DOHH2 (cell line): ENCODE results near the gene PEX10.

Experiments used
- H3F3A ChIP-seq: fragments of 200-600 bp; sonication (generic), shearing (Covaris generic); 2 replicates; pipeline ENCODE4 v1.6.0; 2016; ENCODE audit warnings: antibody characterized with exemption, mild to moderate bottlenecking; ENCODE audit not compliant: control insufficient read depth, insufficient read depth
- H3K27ac ChIP-seq: fragments of 200-600 bp; sonication (generic); 2 replicates; pipeline ENCODE4 v1.5.1; 2014; ENCODE audit warnings: low read depth, mild to moderate bottlenecking, low read length, moderate library complexity
- H3K27me3 ChIP-seq: fragments of 200-600 bp; sonication (generic); 2 replicates; pipeline ENCODE4 v1.6.1; 2014; ENCODE audit warnings: mild to moderate bottlenecking, low read length, mixed read lengths; ENCODE audit not compliant: control insufficient read depth
- H3K36me3 ChIP-seq: fragments of 200-600 bp; sonication (generic); 2 replicates; pipeline ENCODE4 v1.6.1; 2014; ENCODE audit warnings: mild to moderate bottlenecking, low read length, moderate library complexity, mixed read lengths; ENCODE audit not compliant: control insufficient read depth
- H3K4me1 ChIP-seq: fragments of 200-600 bp; sonication (generic); 2 replicates; pipeline ENCODE4 v1.6.1; 2014; ENCODE audit warnings: mild to moderate bottlenecking, low read length, mixed read lengths; ENCODE audit not compliant: control insufficient read depth
- H3K4me2 ChIP-seq: fragments of 200-600 bp; sonication (generic); 2 replicates; pipeline ENCODE4 v1.6.0; 2014; ENCODE audit warnings: mild to moderate bottlenecking, low read length, moderate library complexity
- H3K4me3 ChIP-seq: fragments of 200-600 bp; sonication (generic); 2 replicates; pipeline ENCODE4 v1.5.1; 2014; ENCODE audit warnings: mild to moderate bottlenecking, low read length, mixed read lengths
- H3K79me2 ChIP-seq: fragments of 200-600 bp; sonication (generic); 2 replicates; pipeline ENCODE4 v1.6.1; 2014; ENCODE audit warnings: mild to moderate bottlenecking, low read length, mixed read lengths; ENCODE audit not compliant: control insufficient read depth
- H3K9me2 ChIP-seq: fragments of 200-600 bp; sonication (generic); replicated peaks from 2 replicates; pipeline ENCODE4 v1.6.1; 2014; ENCODE audit warnings: mild to moderate bottlenecking, low read length, mixed read lengths; ENCODE audit not compliant: control insufficient read depth
- H3K9me3 ChIP-seq: fragments of 200-600 bp; sonication (generic); 2 replicates; pipeline ENCODE4 v1.6.1; 2014; ENCODE audit warnings: antibody characterized with exemption, low read length, mixed read lengths; ENCODE audit not compliant: control insufficient read depth, insufficient read depth
- H4K20me1 ChIP-seq: fragments of 200-600 bp; sonication (generic); 2 replicates; pipeline ENCODE4 v1.6.0; 2014; ENCODE audit warnings: low read depth, mild to moderate bottlenecking, antibody characterized with exemption, low read length, moderate library complexity; ENCODE audit not compliant: control insufficient read depth, insufficient read depth
- EZH2phosphoT487 ChIP-seq: fragments of 200-600 bp; sonication (generic); IDR thresholded peaks from 2 replicates; pipeline ENCODE4 v1.6.1; 2017; ENCODE audit warnings: borderline replicate concordance, mild to moderate bottlenecking, antibody characterized with exemption, low read length, moderate library complexity, mixed read lengths
- TF ChIP-seq, protein P1 (sequence below): fragments of 200-600 bp; sonication (generic); IDR thresholded peaks from one replicate; pipeline ENCODE4 v1.5.1; 2014; ENCODE audit warnings: antibody characterized with exemption, mild to moderate bottlenecking, low read depth, low read length; ENCODE audit not compliant: poor library complexity, severe bottlenecking

PEX10 gene

DNA sequence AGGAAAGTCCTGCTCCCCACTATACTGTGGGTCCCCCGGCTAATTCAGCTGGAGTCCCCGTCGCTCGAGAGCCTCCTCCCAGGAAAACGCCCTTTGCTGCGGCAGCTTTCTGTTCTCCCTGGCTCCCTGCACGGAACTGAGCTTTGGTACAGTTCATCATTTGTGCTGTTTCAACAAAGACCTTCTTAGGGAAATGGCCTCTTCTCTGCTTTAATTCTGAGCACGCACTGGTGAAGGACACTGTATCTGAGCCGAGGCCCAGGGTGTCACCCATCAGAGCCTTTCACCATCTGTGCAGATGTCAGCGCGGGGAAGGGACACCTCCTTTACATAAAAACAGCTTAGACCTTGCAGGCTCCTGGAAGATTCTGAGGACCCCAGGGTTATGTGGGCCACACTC lies 13.5 kb upstream of the PEX10 start:
- H3K4me3 ChIP-seq = no peak overlapping the region
- TF ChIP-seq, protein P1, sequence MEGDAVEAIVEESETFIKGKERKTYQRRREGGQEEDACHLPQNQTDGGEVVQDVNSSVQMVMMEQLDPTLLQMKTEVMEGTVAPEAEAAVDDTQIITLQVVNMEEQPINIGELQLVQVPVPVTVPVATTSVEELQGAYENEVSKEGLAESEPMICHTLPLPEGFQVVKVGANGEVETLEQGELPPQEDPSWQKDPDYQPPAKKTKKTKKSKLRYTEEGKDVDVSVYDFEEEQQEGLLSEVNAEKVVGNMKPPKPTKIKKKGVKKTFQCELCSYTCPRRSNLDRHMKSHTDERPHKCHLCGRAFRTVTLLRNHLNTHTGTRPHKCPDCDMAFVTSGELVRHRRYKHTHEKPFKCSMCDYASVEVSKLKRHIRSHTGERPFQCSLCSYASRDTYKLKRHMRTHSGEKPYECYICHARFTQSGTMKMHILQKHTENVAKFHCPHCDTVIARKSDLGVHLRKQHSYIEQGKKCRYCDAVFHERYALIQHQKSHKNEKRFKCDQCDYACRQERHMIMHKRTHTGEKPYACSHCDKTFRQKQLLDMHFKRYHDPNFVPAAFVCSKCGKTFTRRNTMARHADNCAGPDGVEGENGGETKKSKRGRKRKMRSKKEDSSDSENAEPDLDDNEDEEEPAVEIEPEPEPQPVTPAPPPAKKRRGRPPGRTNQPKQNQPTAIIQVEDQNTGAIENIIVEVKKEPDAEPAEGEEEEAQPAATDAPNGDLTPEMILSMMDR = no peak
- no peak for TF ChIP-seq EZH2phosphoT487
- no peak overlapping the region for H3K27ac ChIP-seq
- H3K27me3 ChIP-seq = no peaks in the 10 kb centered on the region
- H3K4me1 ChIP-seq = no peaks in the 10 kb centered on the region
- no peak overlapping the region for H3K4me2 ChIP-seq
- H3K9me3 ChIP-seq = peaks cover 21% of the 10 kb centered on the region; the same call in 1 of the 2 replicates
- no peaks in the 10 kb centered on the region for H3K9me2 ChIP-seq
- no peaks in the 10 kb centered on the region for H3K36me3 ChIP-seq
- H3F3A ChIP-seq = no peaks in the 10 kb centered on the region
- H4K20me1 ChIP-seq = no peaks in the 10 kb centered on the region
- H3K79me2 ChIP-seq = no peaks in the 10 kb centered on the region

DNA sequence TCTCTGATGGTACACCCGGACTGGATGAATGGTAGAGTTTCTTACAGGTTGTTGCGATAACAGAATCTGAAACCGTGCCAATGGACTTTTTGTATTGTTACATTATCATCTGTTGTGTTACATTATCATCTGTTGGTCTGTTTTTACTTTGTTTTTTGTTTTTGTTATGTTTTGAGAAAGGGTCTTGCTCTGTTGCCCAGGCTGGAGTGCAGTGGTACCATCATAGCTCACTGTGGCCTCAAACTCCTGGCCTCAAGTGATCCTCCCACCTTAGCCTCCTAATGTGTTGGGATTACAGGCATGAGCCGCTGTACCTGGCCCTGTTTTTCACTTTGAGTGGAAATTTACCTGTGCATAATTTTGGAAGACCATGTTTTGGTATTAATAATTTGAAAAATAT lies 10.2 kb upstream of the PEX10 start:
- no peak overlapping the region for H3K4me3 ChIP-seq
- no peaks in the 10 kb centered on the region for H3K4me1 ChIP-seq
- no peaks in the 10 kb centered on the region for H3K9me2 ChIP-seq
- H3K4me2 ChIP-seq = no peak overlapping the region
- H3K36me3 ChIP-seq = no peaks in the 10 kb centered on the region
- H3K27ac ChIP-seq = no peak overlapping the region
- H3F3A ChIP-seq = no peaks in the 10 kb centered on the region
- 0 out of 2 replicates have a peak, but pooled peaks cover 4% of the 10 kb centered on the region for H4K20me1 ChIP-seq
- TF ChIP-seq, protein P1 = no peak
- TF ChIP-seq EZH2phosphoT487 = no peak
- H3K79me2 ChIP-seq = no peaks in the 10 kb centered on the region
- H3K27me3 ChIP-seq = no peaks in the 10 kb centered on the region
- no peaks in the 10 kb centered on the region for H3K9me3 ChIP-seq

DNA sequence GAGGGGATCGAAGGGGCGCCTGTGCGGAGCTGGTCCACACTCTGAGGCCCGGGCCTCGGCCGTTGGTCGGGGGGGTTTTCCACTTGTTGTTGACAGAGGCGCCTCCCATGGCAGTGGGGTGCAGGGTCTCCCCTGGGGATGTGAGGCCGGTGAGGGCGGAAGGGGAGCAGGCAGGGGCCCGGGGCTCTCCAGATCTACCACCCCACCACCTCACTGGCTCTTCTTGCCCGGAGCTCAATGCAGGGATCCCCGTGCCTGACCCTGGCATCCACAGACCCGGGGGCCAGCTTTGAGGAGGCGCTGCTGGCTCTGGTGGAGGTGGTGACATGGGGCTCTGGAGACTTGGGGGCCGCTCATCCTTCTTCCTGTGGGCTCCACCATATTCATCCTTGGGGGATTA lies 7.1 kb upstream of the PEX10 start:
- no peaks in the 10 kb centered on the region for H3K36me3 ChIP-seq
- 0 out of 2 replicates have a peak, but pooled peaks cover 4% of the 10 kb centered on the region for H4K20me1 ChIP-seq
- H3K4me1 ChIP-seq = peaks cover 24% of the 10 kb centered on the region
- TF ChIP-seq, protein P1 = no peak
- TF ChIP-seq EZH2phosphoT487 = no peak
- 0 out of 2 replicates have a peak, but pooled peaks cover 6% of the 10 kb centered on the region for H3F3A ChIP-seq
- no peaks in the 10 kb centered on the region for H3K9me3 ChIP-seq
- no peak overlapping the region for H3K4me3 ChIP-seq
- no peaks in the 10 kb centered on the region for H3K9me2 ChIP-seq
- H3K4me2 ChIP-seq = no peak overlapping the region
- no peak overlapping the region for H3K27ac ChIP-seq
- no peaks in the 10 kb centered on the region for H3K27me3 ChIP-seq
- no peaks in the 10 kb centered on the region for H3K79me2 ChIP-seq
